Neural cell (in vitro differentiated cells): ENCODE data around the gene CSGALNACT2. TPM values are rescaled to one million over a fixed set of nuclear protein-coding genes. Genes with fewer than 3 reads are reported as not detected.

Experiments
- H2AFZ ChIP-seq: fragments of 200-600, 300-800 bp; sonication (generic), shearing (Covaris generic); 2 replicates; pipeline ENCODE4 v1.6.0; 2014; ENCODE audit warnings: low read depth, mild to moderate bottlenecking, antibody characterized with exemption, low read length, moderate library complexity
- H3F3A ChIP-seq: fragments of 200-600 bp; shearing (Covaris generic); 2 replicates; pipeline ENCODE4 v1.6.1; 2016; ENCODE audit warnings: mild to moderate bottlenecking, moderate library complexity, mixed read lengths, antibody characterized with exemption, low read length; ENCODE audit not compliant: insufficient read depth, poor library complexity, severe bottlenecking
- H3K27ac ChIP-seq: fragments of 200-600, 300-800 bp; sonication (generic), shearing (Covaris generic); 2 replicates; pipeline ENCODE4 v1.5.1; 2014; ENCODE audit warnings: mild to moderate bottlenecking, low read length, moderate library complexity
- H3K27me3 ChIP-seq: fragments of 300-800, 200-600 bp; sonication (generic), shearing (Covaris generic); 2 replicates; pipeline ENCODE4 v1.6.0; 2014; ENCODE audit warnings: mild to moderate bottlenecking, low read depth, low read length, moderate library complexity; ENCODE audit not compliant: insufficient read depth
- H3K36me3 ChIP-seq: fragments of 300-800, 200-600 bp; sonication (generic), shearing (Covaris generic); 2 replicates; pipeline ENCODE4 v1.5.1; 2014; ENCODE audit warnings: mild to moderate bottlenecking, antibody characterized with exemption, low read length, moderate library complexity; ENCODE audit not compliant: insufficient read depth
- H3K4me2 ChIP-seq: fragments of 300-800, 200-600 bp; sonication (generic), shearing (Covaris generic); 2 replicates; pipeline ENCODE4 v1.6.0; 2014; ENCODE audit warnings: mild to moderate bottlenecking, low read length
- H3K4me3 ChIP-seq: fragments of 300-800, 200-600 bp; sonication (generic), shearing (Covaris generic); 2 replicates; pipeline ENCODE4 v1.5.1; 2014; ENCODE audit warnings: mild to moderate bottlenecking, low read length, moderate library complexity
- H3K79me2 ChIP-seq: fragments of 200-600 bp; shearing (Covaris generic); replicated peaks from 2 replicates; pipeline ENCODE4 v1.6.0; 2014; ENCODE audit warnings: mild to moderate bottlenecking, low read length, moderate library complexity; ENCODE audit not compliant: insufficient read depth
- H3K9ac ChIP-seq: fragments of 300-800, 200-600 bp; sonication (generic), shearing (Covaris generic); 2 replicates; pipeline ENCODE4 v1.6.1; 2016; ENCODE audit warnings: mild to moderate bottlenecking, low read length, mixed read lengths
- H3K9me2 ChIP-seq: fragments of 200-600 bp; shearing (Covaris generic); 2 replicates; pipeline ENCODE4 v1.6.1; 2016; ENCODE audit warnings: mild to moderate bottlenecking, low read length, mixed read lengths; ENCODE audit not compliant: insufficient read depth
- H3K9me3 ChIP-seq: fragments of 200-600, 300-800 bp; sonication (generic), shearing (Covaris generic); 2 replicates; pipeline ENCODE4 v1.6.1; 2016; ENCODE audit warnings: mild to moderate bottlenecking, mixed run types, low read length, moderate library complexity, mixed read lengths
- H4K20me1 ChIP-seq: fragments of 200-600 bp; shearing (Covaris generic); 2 replicates; pipeline ENCODE4 v1.6.1; 2016; ENCODE audit warnings: mild to moderate bottlenecking, mixed run types; ENCODE audit not compliant: insufficient read depth
- CTCF ChIP-seq: fragments of 450-650 bp; IDR thresholded peaks from 2 replicates; pipeline ENCODE4 v1.5.1; 2014; ENCODE audit warnings: antibody characterized with exemption, mild to moderate bottlenecking, moderate library complexity; ENCODE audit not compliant: poor library complexity, severe bottlenecking
- EP300 ChIP-seq: fragments of 450-650 bp; conservative IDR thresholded peaks from 2 replicates; pipeline ENCODE4 v1.6.1; 2014; ENCODE audit warnings: antibody characterized with exemption, mild to moderate bottlenecking, moderate library complexity; ENCODE audit not compliant: poor library complexity, severe bottlenecking
- EZH2 ChIP-seq: fragments of 200-600, 300-800 bp; shearing (Covaris generic), sonication (generic); IDR thresholded peaks from 2 replicates; pipeline ENCODE4 v1.6.1; 2014; ENCODE audit warnings: antibody characterized with exemption, low read length, borderline replicate concordance, mild to moderate bottlenecking; ENCODE audit not compliant: insufficient read depth, poor library complexity, severe bottlenecking
- MXI1 ChIP-seq: fragments of 450-650 bp; conservative IDR thresholded peaks from 2 replicates; pipeline ENCODE4 v1.6.1; 2014; ENCODE audit warnings: antibody characterized with exemption, mild to moderate bottlenecking; ENCODE audit not compliant: poor library complexity, severe bottlenecking
- POLR2AphosphoS5 ChIP-seq: IDR thresholded peaks from 2 replicates; pipeline ENCODE4 v1.6.1; 2012
- RAD21 ChIP-seq: fragments of 450-650 bp; conservative IDR thresholded peaks from 2 replicates; pipeline ENCODE4 v1.6.1; 2014; ENCODE audit warnings: antibody characterized with exemption, mild to moderate bottlenecking, moderate library complexity
- REST ChIP-seq: IDR thresholded peaks from 2 replicates; pipeline ENCODE4 v1.6.1; 2012; ENCODE audit warnings: borderline replicate concordance
- SMC3 ChIP-seq: fragments of 450-650 bp; conservative IDR thresholded peaks from 2 replicates; pipeline ENCODE4 v1.6.1; 2014; ENCODE audit warnings: antibody characterized with exemption, mild to moderate bottlenecking, moderate library complexity; ENCODE audit not compliant: poor library complexity
- TAF1 ChIP-seq: IDR thresholded peaks from 2 replicates; pipeline ENCODE4 v1.6.1; 2012; ENCODE audit warnings: low read depth
- polyA plus RNA-seq: library from polyadenylated mRNA; depleted of rRNA; stranded (reverse); fragments of >200 nt; gene quantifications from 2 replicates; pipeline ENCODE4 v1.2.3, GENCODE V29; 2014

CSGALNACT2 gene
- polyA plus RNA-seq, 1 donor from 2014 or later, result 20.7 TPM

- Histone ChIP-seq H3K9me3 (no peaks in the 10 kb centered on the region), H3K4me3 (no peak overlapping the region), H3K9ac (no peak overlapping the region), H4K20me1 (no peaks in the 10 kb centered on the region), H3K79me2 (no peaks in the 10 kb centered on the region), H3K4me2 (no peak overlapping the region), H3K27ac (no peak overlapping the region), H2AFZ (no peak overlapping the region), H3F3A (no peaks in the 10 kb centered on the region), H3K36me3 (no peaks in the 10 kb centered on the region), H3K9me2 (no peaks in the 10 kb centered on the region), H3K27me3 (no peaks in the 10 kb centered on the region)
- TF ChIP-seq RAD21 (no peak), EZH2 (no peak), CTCF (no peak), POLR2AphosphoS5 (no peak), EP300 (no peak), REST (no peak), TAF1 (no peak), SMC3 (no peak), MXI1 (no peak)
Measured at GRCh38 chr10:43111101-43111500, 27.1 kb upstream of the CSGALNACT2 start.

GRCh38 chr10:43111921-43112607 is 26.2 kb upstream of the CSGALNACT2 start:
- no peak overlapping the region for H3K4me3 ChIP-seq
- H3F3A ChIP-seq, result no peaks in the 10 kb centered on the region
- no peaks in the 10 kb centered on the region for H3K27me3 ChIP-seq
- H2AFZ ChIP-seq, result no peak overlapping the region
- no peak overlapping the region for H3K4me2 ChIP-seq
- H3K9ac ChIP-seq, result no peak overlapping the region
- H3K79me2 ChIP-seq, result no peaks in the 10 kb centered on the region
- no peaks in the 10 kb centered on the region for H3K9me2 ChIP-seq
- H4K20me1 ChIP-seq, result no peaks in the 10 kb centered on the region
- no peaks in the 10 kb centered on the region for H3K9me3 ChIP-seq
- TF ChIP-seq EZH2 (no peak), RAD21 (no peak), TAF1 (no peak), POLR2AphosphoS5 (no peak)
- H3K27ac ChIP-seq, result no peak overlapping the region
- H3K36me3 ChIP-seq, result no peaks in the 10 kb centered on the region
